GM12878 (cell line): ENCODE measurements around the gene WASF2.

Experiments
- CBX5 ChIP-seq: sonication (generic); IDR thresholded peaks from 2 replicates; pipeline ENCODE4 v1.6.1; 2016; ENCODE audit warnings: low read depth, moderate library complexity, mild to moderate bottlenecking, inconsistent platforms
- CHD2 ChIP-seq: IDR thresholded peaks from 2 replicates; pipeline ENCODE4 v1.6.1; 2011; ENCODE audit warnings: low read depth, low read length, improper control_type of control experiment, borderline replicate concordance
- EGR1 ChIP-seq, 2 experiments: IDR thresholded peaks; 1 replicate in 1 of 2; 2 replicates in 1 of 2; pipeline ENCODE4 v1.6.1; 2011 to 2012; ENCODE audit warnings: low read depth in 2 of 2, low read length in 2 of 2, borderline replicate concordance in 1 of 2, mild to moderate bottlenecking in 1 of 2, moderate library complexity in 1 of 2
- EZH2 ChIP-seq: IDR thresholded peaks from 2 replicates; pipeline ENCODE4 v1.6.1; 2012; ENCODE audit warnings: low read depth, mild to moderate bottlenecking, control low read depth, inconsistent platforms, low read length, borderline replicate concordance; ENCODE audit not compliant: control insufficient read depth
- JUNB ChIP-seq: IDR thresholded peaks from 2 replicates; pipeline ENCODE4 v1.6.1; 2016; ENCODE audit warnings: antibody characterized with exemption, mild to moderate bottlenecking
- KDM1A ChIP-seq: fragments of 200-600 bp; sonication (generic); IDR thresholded peaks from 2 replicates; pipeline ENCODE4 v1.6.1; 2016; ENCODE audit warnings: borderline replicate concordance
- MXI1 ChIP-seq: fragments of 150-350 bp; IDR thresholded peaks from 2 replicates; pipeline ENCODE4 v1.6.1; 2011; ENCODE audit warnings: low read depth, mild to moderate bottlenecking, inconsistent platforms, low read length, improper control_type of control experiment
- NFYB ChIP-seq: IDR thresholded peaks from 2 replicates; pipeline ENCODE4 v1.6.1; 2011; ENCODE audit warnings: low read depth, mild to moderate bottlenecking, low read length, improper control_type of control experiment, moderate library complexity; ENCODE audit not compliant: insufficient read depth
- SIN3A ChIP-seq: IDR thresholded peaks from 2 replicates; pipeline ENCODE4 v1.6.1; 2012; ENCODE audit warnings: low read depth, low read length, improper control_type of control experiment
- TF ChIP-seq, protein P1 (sequence below), 3 experiments: IDR thresholded peaks in 2 of 3; conservative IDR thresholded peaks in 1 of 3; 2 replicates each; pipeline ENCODE4 v1.5.1; 2011; ENCODE audit warnings: low read depth in 3 of 3, low read length in 3 of 3, mild to moderate bottlenecking in 3 of 3, control low read depth in 2 of 3, moderate library complexity in 2 of 3, inconsistent platforms in 1 of 3, mixed read lengths in 1 of 3; ENCODE audit not compliant: control insufficient read depth in 2 of 3, insufficient read depth in 1 of 3; ENCODE audit errors: extremely low read depth in 1 of 3
- TF ChIP-seq, protein P2 (sequence below): IDR thresholded peaks from 2 replicates; pipeline ENCODE4 v1.6.1; 2011; ENCODE audit warnings: borderline replicate concordance, low read depth, mild to moderate bottlenecking, moderate library complexity, mixed read lengths, low read length; ENCODE audit not compliant: insufficient read depth; ENCODE audit errors: extremely low read length
- TF ChIP-seq, protein P3 (sequence below): fragments of 450-650 bp; IDR thresholded peaks from 2 replicates; pipeline ENCODE4 v1.6.1; 2017; ENCODE audit warnings: borderline replicate concordance

DNA sequence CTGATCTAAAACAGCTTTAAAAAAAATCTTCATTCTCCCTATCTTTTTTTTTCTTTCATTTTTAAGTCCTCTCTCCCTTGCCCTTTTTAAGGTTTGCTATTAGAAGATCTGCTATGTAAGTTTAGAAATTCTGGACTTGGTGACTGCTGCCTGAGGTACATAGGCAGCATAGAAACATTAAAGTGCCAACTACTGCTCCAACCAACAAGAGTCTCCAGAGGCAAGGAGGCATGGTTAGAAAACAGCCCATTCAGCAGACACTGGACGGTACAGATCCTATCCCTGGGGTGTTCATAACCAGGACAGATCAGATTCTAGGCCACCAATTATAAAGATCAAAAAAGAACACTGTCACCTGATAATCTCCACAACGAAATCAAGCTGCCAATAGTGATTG is 60.9 kb downstream of the WASF2 start:
- TF ChIP-seq, protein P1, sequence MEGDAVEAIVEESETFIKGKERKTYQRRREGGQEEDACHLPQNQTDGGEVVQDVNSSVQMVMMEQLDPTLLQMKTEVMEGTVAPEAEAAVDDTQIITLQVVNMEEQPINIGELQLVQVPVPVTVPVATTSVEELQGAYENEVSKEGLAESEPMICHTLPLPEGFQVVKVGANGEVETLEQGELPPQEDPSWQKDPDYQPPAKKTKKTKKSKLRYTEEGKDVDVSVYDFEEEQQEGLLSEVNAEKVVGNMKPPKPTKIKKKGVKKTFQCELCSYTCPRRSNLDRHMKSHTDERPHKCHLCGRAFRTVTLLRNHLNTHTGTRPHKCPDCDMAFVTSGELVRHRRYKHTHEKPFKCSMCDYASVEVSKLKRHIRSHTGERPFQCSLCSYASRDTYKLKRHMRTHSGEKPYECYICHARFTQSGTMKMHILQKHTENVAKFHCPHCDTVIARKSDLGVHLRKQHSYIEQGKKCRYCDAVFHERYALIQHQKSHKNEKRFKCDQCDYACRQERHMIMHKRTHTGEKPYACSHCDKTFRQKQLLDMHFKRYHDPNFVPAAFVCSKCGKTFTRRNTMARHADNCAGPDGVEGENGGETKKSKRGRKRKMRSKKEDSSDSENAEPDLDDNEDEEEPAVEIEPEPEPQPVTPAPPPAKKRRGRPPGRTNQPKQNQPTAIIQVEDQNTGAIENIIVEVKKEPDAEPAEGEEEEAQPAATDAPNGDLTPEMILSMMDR (IDR thresholded peaks at IDR 0.05 in 2 of 3, conservative IDR thresholded peaks at IDR 0.05 in 1 of 3; ENCODE audit: control insufficient read depth in 2 of 3, extremely low read depth in 1 of 3, insufficient read depth in 1 of 3, low read depth in 3 of 3, low read length in 3 of 3), result no peak
- TF ChIP-seq KDM1A, result no peak
- no peak for TF ChIP-seq NFYB
- TF ChIP-seq, protein P2, sequence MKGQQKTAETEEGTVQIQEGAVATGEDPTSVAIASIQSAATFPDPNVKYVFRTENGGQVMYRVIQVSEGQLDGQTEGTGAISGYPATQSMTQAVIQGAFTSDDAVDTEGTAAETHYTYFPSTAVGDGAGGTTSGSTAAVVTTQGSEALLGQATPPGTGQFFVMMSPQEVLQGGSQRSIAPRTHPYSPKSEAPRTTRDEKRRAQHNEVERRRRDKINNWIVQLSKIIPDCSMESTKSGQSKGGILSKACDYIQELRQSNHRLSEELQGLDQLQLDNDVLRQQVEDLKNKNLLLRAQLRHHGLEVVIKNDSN, result no peak
- TF ChIP-seq EGR1 (IDR thresholded peaks at IDR 0.05; ENCODE audit: borderline replicate concordance in 1 of 2, low read depth in 2 of 2, low read length in 2 of 2), result no peak
- TF ChIP-seq CBX5, result no peak
- no peak for TF ChIP-seq EZH2
- TF ChIP-seq MXI1, result no peak
- TF ChIP-seq, protein P3, sequence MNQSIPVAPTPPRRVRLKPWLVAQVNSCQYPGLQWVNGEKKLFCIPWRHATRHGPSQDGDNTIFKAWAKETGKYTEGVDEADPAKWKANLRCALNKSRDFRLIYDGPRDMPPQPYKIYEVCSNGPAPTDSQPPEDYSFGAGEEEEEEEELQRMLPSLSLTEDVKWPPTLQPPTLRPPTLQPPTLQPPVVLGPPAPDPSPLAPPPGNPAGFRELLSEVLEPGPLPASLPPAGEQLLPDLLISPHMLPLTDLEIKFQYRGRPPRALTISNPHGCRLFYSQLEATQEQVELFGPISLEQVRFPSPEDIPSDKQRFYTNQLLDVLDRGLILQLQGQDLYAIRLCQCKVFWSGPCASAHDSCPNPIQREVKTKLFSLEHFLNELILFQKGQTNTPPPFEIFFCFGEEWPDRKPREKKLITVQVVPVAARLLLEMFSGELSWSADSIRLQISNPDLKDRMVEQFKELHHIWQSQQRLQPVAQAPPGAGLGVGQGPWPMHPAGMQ, result no peak
- TF ChIP-seq CHD2, result no peak
- TF ChIP-seq JUNB, result no peak
- no peak for TF ChIP-seq SIN3A
